PC-9 (cell line): Measurements from ENCODE around the gene GNLY. TPM values are rescaled to one million over a fixed set of nuclear protein-coding genes. Genes with fewer than 3 reads are reported as not detected.

Experiments
- BruUV-seq: library from RNA; stranded (reverse); fragments of 400-500 nt; replicated peaks from 2 replicates; lab custom pipeline; 2021; lab: Mats Ljungman, UMichigan
- CTCF ChIA-PET: fragments of 300-600 bp; sonication (Branson Sonifier 250); formaldehyde crosslinking; loops from one replicate; lab custom pipeline; 2022; ENCODE audit warnings: antibody characterized with exemption; lab: Charles Lee
- POLR2A ChIA-PET: fragments of 300-600 bp; sonication (Branson Sonifier 250); formaldehyde crosslinking; loops from one replicate; lab custom pipeline; 2022; ENCODE audit warnings: antibody characterized with exemption; ENCODE audit not compliant: unreplicated experiment; lab: Charles Lee
- DNase-seq, 2 experiments: peaks; one replicate each; pipeline versions ENCODE4 v3.0.0 to v3.0.0-alpha.2; 2015 to 2022; ENCODE audit warnings: mixed read lengths in 1 of 2
- H2AFZ ChIP-seq: fragments of 200-600 bp; sonication (generic); 2 replicates; pipeline ENCODE4 v1.8.1; 2017; ENCODE audit warnings: antibody characterized with exemption
- H3F3A ChIP-seq: fragments of 200-600 bp; sonication (generic); 2 replicates; pipeline ENCODE4 v1.8.1; 2017; ENCODE audit warnings: antibody characterized with exemption, mild to moderate bottlenecking, low read depth; ENCODE audit not compliant: insufficient read depth
- H3K27ac ChIP-seq: fragments of 200-600 bp; sonication (generic); 2 replicates; pipeline ENCODE4 v1.6.1; 2016; ENCODE audit warnings: mixed run types
- H3K27me3 ChIP-seq: fragments of 200-600 bp; sonication (generic); 2 replicates; pipeline ENCODE4 v1.6.1; 2016; ENCODE audit warnings: low read depth, mixed run types; ENCODE audit not compliant: insufficient read depth
- H3K36me3 ChIP-seq: fragments of 200-600 bp; sonication (generic); 2 replicates; pipeline ENCODE4 v1.6.1; 2016; ENCODE audit warnings: low read depth, mixed run types
- H3K4me1 ChIP-seq: fragments of 200-600 bp; sonication (generic); replicated peaks from 2 replicates; pipeline ENCODE4 v1.6.1; 2016; ENCODE audit warnings: mixed run types; ENCODE audit not compliant: insufficient read depth
- H3K4me2 ChIP-seq: fragments of 200-600 bp; sonication (generic); 2 replicates; pipeline ENCODE4 v1.6.1; 2017; ENCODE audit warnings: mixed run types
- H3K4me3 ChIP-seq: fragments of 200-600 bp; sonication (generic); 2 replicates; pipeline ENCODE4 v1.6.1; 2016; ENCODE audit warnings: mixed run types
- H3K79me2 ChIP-seq: fragments of 200-600 bp; sonication (generic); 2 replicates; pipeline ENCODE4 v1.6.1; 2017; ENCODE audit warnings: low read depth, mixed run types
- H3K9me2 ChIP-seq: fragments of 200-600 bp; sonication (generic); 2 replicates; pipeline ENCODE4 v1.8.1; 2017; ENCODE audit warnings: mild to moderate bottlenecking; ENCODE audit not compliant: insufficient read depth
- H3K9me3 ChIP-seq: fragments of 200-600 bp; sonication (generic); 2 replicates; pipeline ENCODE4 v1.8.1; 2016; ENCODE audit warnings: low read depth; ENCODE audit not compliant: insufficient read depth
- H4K20me1 ChIP-seq: fragments of 200-600 bp; sonication (generic); 2 replicates; pipeline ENCODE4 v1.8.1; 2017; ENCODE audit not compliant: insufficient read depth
- CTCF ChIP-seq: fragments of 200-600 bp; sonication (generic); conservative IDR thresholded peaks from 2 replicates; pipeline ENCODE4 v1.6.1; 2017; ENCODE audit warnings: mixed run types, antibody characterized with exemption, mild to moderate bottlenecking, moderate library complexity
- EZH2 ChIP-seq: fragments of 200-600 bp; sonication (generic); IDR thresholded peaks from 2 replicates; pipeline ENCODE4 v1.8.0; 2017; ENCODE audit warnings: antibody characterized with exemption, low read depth
- intact Hi-C: fragments of 100-400 bp; cut with micrococcal nuclease; formaldehyde crosslinking; loops from one replicate; pipeline ENCODE4 v1.10.0; 2022; ENCODE audit not compliant: unreplicated experiment
- total RNA-seq: library from RNA; stranded (reverse); gene quantifications from 2 replicates; pipeline ENCODE4 v1.2.3, GENCODE V29; 2021

Gene GNLY
- total RNA-seq, 1 experiment from 2014 or later, result not detected

DNA sequence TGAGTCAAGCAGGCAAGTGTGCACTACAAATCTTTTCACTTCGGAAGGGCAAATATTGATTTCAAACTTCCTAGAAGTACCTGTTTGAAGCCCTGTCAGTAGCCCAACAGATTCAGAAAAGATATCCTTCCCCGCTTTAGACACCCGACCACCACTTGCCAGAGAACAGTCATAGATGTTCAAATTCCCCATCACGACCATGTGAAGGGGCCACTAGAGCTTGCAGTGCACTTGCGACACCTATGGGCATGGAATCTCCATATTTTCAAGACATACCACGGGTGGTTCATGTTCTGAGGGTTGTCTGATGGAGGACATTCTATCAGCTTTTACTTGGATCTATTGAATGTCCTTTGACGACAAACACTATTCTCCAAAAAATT, 23.8 kb downstream of the GNLY start:
- no peaks in the 10 kb centered on the region for H3K9me3 ChIP-seq
- no peak overlapping the region for H3K27ac ChIP-seq
- POLR2A ChIA-PET, result no interaction called here
- no peak for DNase-seq
- H3K4me1 ChIP-seq, result no peaks in the 10 kb centered on the region
- H2AFZ ChIP-seq, result no peak overlapping the region
- no peaks in the 10 kb centered on the region for H3K9me2 ChIP-seq
- no peaks in the 10 kb centered on the region for H3K27me3 ChIP-seq
- intact Hi-C loops, result no loop called here
- no TSS peak for BruUV-seq
- no peaks in the 10 kb centered on the region for H3F3A ChIP-seq
- no peaks in the 10 kb centered on the region for H3K36me3 ChIP-seq
- H3K79me2 ChIP-seq, result no peaks in the 10 kb centered on the region
- H3K4me3 ChIP-seq, result no peak overlapping the region
- no peak for TF ChIP-seq EZH2
- TF ChIP-seq CTCF, result 0 out of 2 replicates have a peak, but pooled peaks have one; percentile 15
- H3K4me2 ChIP-seq, result no peak overlapping the region
- CTCF ChIA-PET, result no interaction called here
- no peaks in the 10 kb centered on the region for H4K20me1 ChIP-seq

DNA sequence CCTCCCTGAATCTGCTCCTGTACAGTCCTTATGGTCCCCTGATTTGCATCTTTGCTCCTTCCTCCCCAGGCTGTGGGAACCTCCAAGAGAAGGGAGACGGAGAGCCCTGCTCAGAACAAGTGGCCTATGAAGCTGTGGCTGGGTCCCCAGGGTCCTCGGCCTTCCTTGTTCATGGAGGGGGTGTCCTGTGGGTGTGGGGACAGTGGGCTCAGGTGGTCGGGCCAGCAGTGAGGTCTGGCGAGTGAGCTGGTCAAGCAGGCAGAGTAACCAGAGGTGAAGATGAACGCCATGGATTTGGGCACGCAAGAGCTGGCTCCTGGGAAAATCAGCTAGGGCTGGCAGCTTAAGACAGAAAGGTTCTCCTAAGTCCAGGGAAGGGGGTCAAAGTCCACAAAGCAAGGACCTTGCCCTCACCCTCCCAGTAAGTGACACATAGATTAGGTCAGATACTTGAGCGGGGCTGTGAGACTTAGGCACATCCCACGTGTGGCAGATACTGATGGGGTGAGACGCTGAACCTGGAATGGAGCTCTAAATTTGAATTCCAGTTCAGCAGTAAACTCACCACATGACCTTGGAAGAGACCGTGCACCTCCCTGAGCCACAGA, 24.8 kb downstream of the GNLY start:
- no peak overlapping the region for H3K4me2 ChIP-seq
- TF ChIP-seq EZH2 (no peak), CTCF (no peak)
- DNase-seq, result no peak
- CTCF ChIA-PET, result interaction anchor here (1.6 kb wide), 1 partner anchor 10 kb away, joined by 7 read pairs; no protein-coding TSS in a partner anchor
- H3K9me3 ChIP-seq, result no peaks in the 10 kb centered on the region
- H3K4me3 ChIP-seq, result no peak overlapping the region
- H3K9me2 ChIP-seq, result no peaks in the 10 kb centered on the region
- no peaks in the 10 kb centered on the region for H3K36me3 ChIP-seq
- H3K79me2 ChIP-seq, result no peaks in the 10 kb centered on the region
- H3K27me3 ChIP-seq, result no peaks in the 10 kb centered on the region
- H3F3A ChIP-seq, result no peaks in the 10 kb centered on the region
- no peaks in the 10 kb centered on the region for H3K4me1 ChIP-seq
- BruUV-seq, result no TSS peak
- intact Hi-C loops, result no loop called here
- no peak overlapping the region for H2AFZ ChIP-seq
- H4K20me1 ChIP-seq, result no peaks in the 10 kb centered on the region
- POLR2A ChIA-PET, result no interaction called here
- H3K27ac ChIP-seq, result no peak overlapping the region

- TF ChIP-seq CTCF (no peak), EZH2 (no peak)
- Histone ChIP-seq H2AFZ (no peak overlapping the region), H3K4me3 (no peak overlapping the region), H3K36me3 (no peaks in the 10 kb centered on the region), H3K4me2 (no peak overlapping the region), H4K20me1 (no peaks in the 10 kb centered on the region), H3K27ac (no peak overlapping the region), H3F3A (no peaks in the 10 kb centered on the region), H3K79me2 (no peaks in the 10 kb centered on the region), H3K9me3 (no peaks in the 10 kb centered on the region), H3K27me3 (no peaks in the 10 kb centered on the region), H3K9me2 (no peaks in the 10 kb centered on the region), H3K4me1 (no peaks in the 10 kb centered on the region)
- CTCF ChIA-PET, result interaction anchor here (1.6 kb wide), 1 partner anchor 9 kb away, joined by 7 read pairs; no protein-coding TSS in a partner anchor
- DNase-seq, result no peak
- POLR2A ChIA-PET, result interaction anchor here (0.6 kb wide), 1 partner anchor 159 kb away, joined by 3 read pairs; no protein-coding TSS in a partner anchor
- BruUV-seq, result no TSS peak
- intact Hi-C loops, result no loop called here
Observed at GRCh38 chr2:85719609-85720240, 25.6 kb downstream of the GNLY start.
